ENCODE data around the gene IL10RA. TPM values are rescaled to one million over a fixed set of nuclear protein-coding genes. Genes with fewer than 3 reads are reported as not detected.

Gene IL10RA
- 10 to 100 TPM; 18.3 to 59.2 TPM for total RNA-seq
- 10 to 100 TPM in 1 of 2 donors, 1 to 10 TPM in 1; 1.7 to 10.9 TPM for polyA plus RNA-seq
- long read RNA-seq, donor 1, transcript IL10RA-201 (7 exons, 3,695 nt) = major isoform, 8 of 26 reads
- long read RNA-seq, donor 1, partial matches to known transcripts = 0 of 26 reads
- long read RNA-seq, donor 1, other reads (novel, unspliced or antisense) = 11 of 26 reads
- long read RNA-seq, donor 2, full-length matches to known transcripts = 23 of 36 reads
- long read RNA-seq, donor 2, partial matches to known transcripts = 1 of 36 reads
- long read RNA-seq, donor 2, other reads (novel, unspliced or antisense) = 12 of 36 reads

- H3K4me1 ChIP-seq (ENCODE audit: control insufficient read depth in 1 of 2, insufficient read depth in 2 of 2, low read length in 2 of 2) = no peaks in the 10 kb centered on the region
- H3K27ac ChIP-seq (ENCODE audit: low read depth in 1 of 2, low read length in 2 of 2) = no peak within 1 kb of the TSS
- 3% methylated on average over 57 to 71 of the region's 71 CpGs for WGBS, 2 donors
- no peaks in the 10 kb centered on the region for H3K36me3 ChIP-seq (ENCODE audit: control insufficient read depth in 1 of 2, insufficient read depth in 2 of 2, low read length in 1 of 2)
- DNase-seq = peak; percentile 90 to 91
- intact Hi-C loops (cut with DNase I) = no loop called here
- peaks cover 0 to 2% of the 10 kb centered on the region in 2 donors for H3K27me3 ChIP-seq (ENCODE audit: control insufficient read depth in 1 of 2, insufficient read depth in 2 of 2, low read length in 1 of 2)
- peak; percentile 94 for ATAC-seq (ENCODE audit: low FRiP score)
- H3K4me3 ChIP-seq (ENCODE audit: low read length in 2 of 2) = no peak within 1 kb of the TSS
- no peaks in the 10 kb centered on the region for H3K9me3 ChIP-seq (ENCODE audit: control insufficient read depth, low read length)
These were observed at the start of gene IL10RA for GRCh38 chr11:117985953-117986887. Gene IL10RA (plus strand): TSS chr11:117986394. CDS start chr11:117986468, 74 bp downstream.

GRCh38 chr11:117936973-117937372 lies 49.2 kb upstream of the IL10RA start:
- WGBS, 2 donors = 30 to 34% methylated on average over 6 of the region's 6 CpGs
- ATAC-seq (ENCODE audit: low FRiP score) (no peak), DNase-seq (no peak)
- H3K4me1 ChIP-seq (ENCODE audit: control insufficient read depth in 1 of 2, insufficient read depth in 2 of 2, low read length in 2 of 2) = no peaks in the 10 kb centered on the region
- no peak overlapping the region for H3K27ac ChIP-seq (ENCODE audit: low read depth in 1 of 2, low read length in 2 of 2)
- intact Hi-C loops (cut with DNase I) = no loop called here
- no peak overlapping the region for H3K4me3 ChIP-seq (ENCODE audit: low read length in 2 of 2)
- H3K36me3 ChIP-seq (ENCODE audit: control insufficient read depth in 1 of 2, insufficient read depth in 2 of 2, low read length in 1 of 2) = no peaks in the 10 kb centered on the region
- no peaks in the 10 kb centered on the region for H3K27me3 ChIP-seq (ENCODE audit: control insufficient read depth in 1 of 2, insufficient read depth in 2 of 2, low read length in 1 of 2)
- no peaks in the 10 kb centered on the region for H3K9me3 ChIP-seq (ENCODE audit: control insufficient read depth, low read length)

- DNase-seq = no peak
- H3K9me3 ChIP-seq (ENCODE audit: control insufficient read depth, low read length) = no peaks in the 10 kb centered on the region
- no peak overlapping the region for H3K4me3 ChIP-seq (ENCODE audit: low read length in 2 of 2)
- no peaks in the 10 kb centered on the region for H3K27me3 ChIP-seq (ENCODE audit: control insufficient read depth in 1 of 2, insufficient read depth in 2 of 2, low read length in 1 of 2)
- no peaks in the 10 kb centered on the region for H3K4me1 ChIP-seq (ENCODE audit: control insufficient read depth in 1 of 2, insufficient read depth in 2 of 2, low read length in 2 of 2)
- H3K27ac ChIP-seq (ENCODE audit: low read depth in 1 of 2, low read length in 2 of 2) = no peak overlapping the region
- no peaks in the 10 kb centered on the region for H3K36me3 ChIP-seq (ENCODE audit: control insufficient read depth in 1 of 2, insufficient read depth in 2 of 2, low read length in 1 of 2)
- WGBS, 2 donors = 95 to 96% methylated on average over 8 of the region's 8 CpGs
- intact Hi-C loops (cut with DNase I) = no loop called here
- no peak for ATAC-seq (ENCODE audit: low FRiP score)
These were observed 45.5 kb upstream of the IL10RA start for GRCh38 chr11:117940736-117941135.

- Histone ChIP-seq H3K9me3 (ENCODE audit: control insufficient read depth, low read length) (no peaks in the 10 kb centered on the region), H3K27ac (ENCODE audit: low read depth in 1 of 2, low read length in 2 of 2) (no peak overlapping the region), H3K4me3 (ENCODE audit: low read length in 2 of 2) (no peak overlapping the region), H3K4me1 (ENCODE audit: control insufficient read depth in 1 of 2, insufficient read depth in 2 of 2, low read length in 2 of 2) (no peaks in the 10 kb centered on the region), H3K36me3 (ENCODE audit: control insufficient read depth in 1 of 2, insufficient read depth in 2 of 2, low read length in 1 of 2) (no peaks in the 10 kb centered on the region), H3K27me3 (ENCODE audit: control insufficient read depth in 1 of 2, insufficient read depth in 2 of 2, low read length in 1 of 2) (no peaks in the 10 kb centered on the region)
- WGBS, 2 donors = 80 to 83% methylated on average over 4 of the region's 4 CpGs
- intact Hi-C loops (cut with DNase I) = no loop called here
- ATAC-seq (ENCODE audit: low FRiP score) (no peak), DNase-seq (peak in 1 of 2 donors; percentile 49)
These were observed 45.0 kb upstream of the IL10RA start for GRCh38 chr11:117941163-117941707.

- ATAC-seq (ENCODE audit: low FRiP score) (no peak), DNase-seq (peak in 1 of 2 donors; percentile 20)
- Histone ChIP-seq H3K27me3 (ENCODE audit: control insufficient read depth in 1 of 2, insufficient read depth in 2 of 2, low read length in 1 of 2) (no peaks in the 10 kb centered on the region), H3K4me1 (ENCODE audit: control insufficient read depth in 1 of 2, insufficient read depth in 2 of 2, low read length in 2 of 2) (no peaks in the 10 kb centered on the region), H3K36me3 (ENCODE audit: control insufficient read depth in 1 of 2, insufficient read depth in 2 of 2, low read length in 1 of 2) (no peaks in the 10 kb centered on the region), H3K27ac (ENCODE audit: low read depth in 1 of 2, low read length in 2 of 2) (no peak overlapping the region), H3K4me3 (ENCODE audit: low read length in 2 of 2) (no peak overlapping the region), H3K9me3 (ENCODE audit: control insufficient read depth, low read length) (no peaks in the 10 kb centered on the region)
- 77 to 84% methylated on average over 6 of the region's 6 CpGs for WGBS, 2 donors
- intact Hi-C loops (cut with DNase I) = no loop called here
These were observed 44.1 kb upstream of the IL10RA start for GRCh38 chr11:117941976-117942654.

GRCh38 chr11:117944554-117944953 lies 41.6 kb upstream of the IL10RA start:
- Histone ChIP-seq H3K27ac (ENCODE audit: low read depth in 1 of 2, low read length in 2 of 2) (no peak overlapping the region), H3K9me3 (ENCODE audit: control insufficient read depth, low read length) (no peaks in the 10 kb centered on the region), H3K27me3 (ENCODE audit: control insufficient read depth in 1 of 2, insufficient read depth in 2 of 2, low read length in 1 of 2) (no peaks in the 10 kb centered on the region), H3K4me3 (ENCODE audit: low read length in 2 of 2) (no peak overlapping the region), H3K4me1 (ENCODE audit: control insufficient read depth in 1 of 2, insufficient read depth in 2 of 2, low read length in 2 of 2) (no peaks in the 10 kb centered on the region), H3K36me3 (ENCODE audit: control insufficient read depth in 1 of 2, insufficient read depth in 2 of 2, low read length in 1 of 2) (no peaks in the 10 kb centered on the region)
- 80 to 81% methylated on average over 5 of the region's 5 CpGs for WGBS, 2 donors
- ATAC-seq (ENCODE audit: low FRiP score) (no peak), DNase-seq (no peak)
- intact Hi-C loops (cut with DNase I) = no loop called here

- WGBS, 2 donors = 46 to 47% methylated on average over 7 of the region's 7 CpGs
- no peaks in the 10 kb centered on the region for H3K27me3 ChIP-seq (ENCODE audit: control insufficient read depth in 1 of 2, insufficient read depth in 2 of 2, low read length in 1 of 2)
- H3K36me3 ChIP-seq (ENCODE audit: control insufficient read depth in 1 of 2, insufficient read depth in 2 of 2, low read length in 1 of 2) = no peaks in the 10 kb centered on the region
- ATAC-seq (ENCODE audit: low FRiP score) (no peak), DNase-seq (no peak)
- intact Hi-C loops (cut with DNase I) = no loop called here
- no peaks in the 10 kb centered on the region for H3K4me1 ChIP-seq (ENCODE audit: control insufficient read depth in 1 of 2, insufficient read depth in 2 of 2, low read length in 2 of 2)
- H3K9me3 ChIP-seq (ENCODE audit: control insufficient read depth, low read length) = no peaks in the 10 kb centered on the region
- no peak overlapping the region for H3K4me3 ChIP-seq (ENCODE audit: low read length in 2 of 2)
- H3K27ac ChIP-seq (ENCODE audit: low read depth in 1 of 2, low read length in 2 of 2) = no peak overlapping the region
These were observed 41.0 kb upstream of the IL10RA start for GRCh38 chr11:117945047-117945810.

All from aorta (tissue), 5 donors.